HG03378 (cell line): ENCODE results near the gene MAST4.
"Not testable (repeated sequence)": the region's sequence is repeated elsewhere in the genome, so short reads cannot be mapped to it uniquely, and the experiment has no call there.

Experiments
- ATAC-seq: cut with Tn5 transposase; IDR thresholded peaks from one replicate; pipeline ENCODE4 v1.9.1; 2021; ENCODE audit warnings: mild to moderate bottlenecking, moderate library complexity; ENCODE audit not compliant: unreplicated experiment

MAST4 gene

GRCh38 chr5:66805514-66806430 is 209.6 kb downstream of the MAST4 start:
- ATAC-seq, result no peak

- no peak for ATAC-seq
Measured at GRCh38 chr5:66807743-66808142, 211.6 kb downstream of the MAST4 start.

GRCh38 chr5:66808663-66809062 is 212.5 kb downstream of the MAST4 start:
- no peak for ATAC-seq

- no peak for ATAC-seq
Measured at GRCh38 chr5:66810151-66810550, 214.0 kb downstream of the MAST4 start.

GRCh38 chr5:66810848-66811261 is 214.7 kb downstream of the MAST4 start:
- ATAC-seq, result no peak

- ATAC-seq, result no peak
Measured at GRCh38 chr5:66812291-66812690, 216.1 kb downstream of the MAST4 start.

GRCh38 chr5:66813306-66813705 is 217.1 kb downstream of the MAST4 start:
- ATAC-seq, result no peak

- peak; percentile 58 for ATAC-seq
Measured at GRCh38 chr5:66814146-66814991, 218.2 kb downstream of the MAST4 start.

GRCh38 chr5:66818304-66818934 is 222.2 kb downstream of the MAST4 start:
- no peak for ATAC-seq

- ATAC-seq, result no peak
Measured at GRCh38 chr5:66818935-66819328, 222.7 kb downstream of the MAST4 start.

GRCh38 chr5:66820630-66821207 is 224.5 kb downstream of the MAST4 start:
- no peak for ATAC-seq

GRCh38 chr5:66821688-66822429 is 225.7 kb downstream of the MAST4 start:
- ATAC-seq, result no peak

- ATAC-seq, result not testable (repeated sequence)
Measured at GRCh38 chr5:66822906-66823305, 226.7 kb downstream of the MAST4 start.

- no peak for ATAC-seq
Measured at GRCh38 chr5:66824476-66824875, 228.3 kb downstream of the MAST4 start.

GRCh38 chr5:66826263-66826662 is 230.1 kb downstream of the MAST4 start:
- no peak for ATAC-seq

- ATAC-seq, result no peak
Measured at GRCh38 chr5:66826696-66827095, 230.5 kb downstream of the MAST4 start.

- ATAC-seq, result peak; percentile 24
Measured at GRCh38 chr5:66828046-66828547, 231.9 kb downstream of the MAST4 start.

GRCh38 chr5:66828548-66829357 is 232.6 kb downstream of the MAST4 start:
- ATAC-seq, result peak; percentile 56

GRCh38 chr5:66829358-66829674 is 233.1 kb downstream of the MAST4 start:
- ATAC-seq, result no peak
